Prostate gland (tissue), 2 donors: ENCODE results near the gene POLR2J2. TPM values are rescaled to one million over a fixed set of nuclear protein-coding genes. Genes with fewer than 3 reads are reported as not detected.
"Not testable (repeated sequence)": the region's sequence is repeated elsewhere in the genome, so short reads cannot be mapped to it uniquely, and the experiment has no call there.

Experiments
- DNase-seq: peaks from one replicate; pipeline ENCODE4 v3.0.0-alpha.2; 2019; ENCODE audit warnings: low spot score
- H3K27ac ChIP-seq, 2 donors: fragments of 200-600 bp; sonication (generic); 2 replicates each; pipeline ENCODE4 v1.5.1; 2017 to 2019
- H3K27me3 ChIP-seq: fragments of 200-600 bp; sonication (generic); replicated peaks from 2 replicates; pipeline ENCODE4 v1.5.1; 2019; ENCODE audit not compliant: insufficient read depth
- H3K36me3 ChIP-seq, 2 donors: fragments of 200-600 bp; sonication (generic); 1 replicate in 1 of 2; 2 replicates in 1 of 2; pipeline versions ENCODE4 v1.5.1 to v1.8.1; 2017 to 2019
- H3K4me1 ChIP-seq: fragments of 200-600 bp; sonication (generic); replicated peaks from 2 replicates; pipeline ENCODE4 v1.5.1; 2019
- H3K4me3 ChIP-seq, 2 donors: fragments of 200-600 bp; sonication (generic); 2 replicates each; pipeline ENCODE4 v1.5.1; 2017 to 2019
- H3K9me3 ChIP-seq: fragments of 200-600 bp; sonication (generic); 2 replicates; pipeline ENCODE4 v1.5.1; 2017
- POLR2AphosphoS5 ChIP-seq: sonication (generic); formaldehyde crosslinking; IDR thresholded peaks from one replicate; pipeline ENCODE4 v1.6.1; 2017; ENCODE audit warnings: antibody characterized with exemption
- WGBS: methylation state at CpG from one replicate; pipeline ENCODE4 v1.1.5; 2018; 5-methylcytosine and 5-hydroxymethylcytosine counted together
- intact Hi-C: fragments of 100-400 bp; cut with DNase I; formaldehyde crosslinking; loops from one replicate; pipeline ENCODE4 v1.14.2; 2022
- total RNA-seq, 2 donors: library from RNA; depleted of rRNA; stranded (reverse); fragments of >200 nt; gene quantifications; one replicate each; pipeline ENCODE4 v1.1.0, GENCODE V29; 2016

Gene POLR2J2
- total RNA-seq, result 1 to 10 TPM in 1 of 2 donors, under 1 TPM in 1; 0.18 to 6.6 TPM

GRCh38 chr7:102671166-102671955 lies at the start of gene POLR2J2:
TSS of gene POLR2J2 (minus strand) at chr7:102671663. CDS start at chr7:102671601, 62 bp downstream.
- intact Hi-C loops, H3K27me3 ChIP-seq, H3K36me3 ChIP-seq, H3K9me3 ChIP-seq, H3K27ac ChIP-seq, H3K4me1 ChIP-seq: not testable (repeated sequence)
- TF ChIP-seq POLR2AphosphoS5, result peak; percentile 21
- H3K4me3 ChIP-seq, result peak within 1 kb of the TSS; percentile 26 to 27
- peak; percentile 58 for DNase-seq
- no CpG with 5 or more reads among the region's 63 CpGs for WGBS

- H3K4me3 ChIP-seq, H3K9me3 ChIP-seq, H3K27ac ChIP-seq, DNase-seq, H3K4me1 ChIP-seq, intact Hi-C loops, H3K27me3 ChIP-seq, H3K36me3 ChIP-seq: not testable (repeated sequence)
Observed at GRCh38 chr7:102718491-102718890, 47.0 kb upstream of the POLR2J2 start.

- DNase-seq, intact Hi-C loops, H3K27me3 ChIP-seq, H3K27ac ChIP-seq, H3K9me3 ChIP-seq, H3K4me1 ChIP-seq, H3K36me3 ChIP-seq, H3K4me3 ChIP-seq: not testable (repeated sequence)
- 32% methylated on average over 2 of the region's 3 CpGs for WGBS
Observed at GRCh38 chr7:102715718-102716117, 44.3 kb upstream of the POLR2J2 start.

DNA sequence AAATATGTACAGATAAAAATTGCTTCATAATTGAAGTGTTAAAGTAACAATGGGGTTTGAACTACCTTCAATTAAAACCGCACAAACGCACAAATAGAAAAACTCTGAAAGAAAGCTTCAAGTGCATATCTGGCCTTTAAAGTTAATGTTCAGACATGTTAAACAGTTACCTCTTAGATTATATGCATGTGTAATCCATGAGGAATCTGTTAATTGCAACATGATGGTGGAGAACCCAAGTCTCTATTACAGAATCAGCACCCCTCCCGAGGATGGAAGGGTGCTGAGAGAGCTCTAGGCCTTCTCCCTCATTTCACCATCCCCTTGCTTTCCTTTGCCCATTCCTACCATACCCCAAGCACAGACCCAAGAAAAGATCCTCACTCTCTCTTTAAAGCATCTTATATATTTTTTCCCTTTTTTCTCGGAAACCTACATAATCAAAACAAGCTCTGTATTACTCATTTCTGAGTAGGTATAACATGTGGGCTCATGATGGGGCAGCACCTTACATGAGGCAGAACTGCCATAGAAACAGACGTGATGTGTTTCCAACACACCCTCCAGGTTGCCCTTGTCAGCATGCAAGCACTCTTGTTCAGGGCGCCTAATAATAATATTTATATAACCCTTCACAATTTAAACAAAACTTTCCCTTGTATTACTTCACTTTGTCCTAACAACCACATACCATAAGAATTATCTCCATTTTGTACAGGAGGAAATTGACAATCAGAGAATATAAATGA lies 43.5 kb upstream of the POLR2J2 start:
- H3K27me3 ChIP-seq, DNase-seq, H3K27ac ChIP-seq, H3K36me3 ChIP-seq, H3K4me1 ChIP-seq, H3K4me3 ChIP-seq, intact Hi-C loops, H3K9me3 ChIP-seq: not testable (repeated sequence)
- 78% methylated on average over 6 of the region's 6 CpGs for WGBS

- H3K27ac ChIP-seq, H3K9me3 ChIP-seq, DNase-seq, H3K27me3 ChIP-seq, H3K4me3 ChIP-seq, intact Hi-C loops, H3K36me3 ChIP-seq, H3K4me1 ChIP-seq: not testable (repeated sequence)
- no CpG with 5 or more reads among the region's 1 CpG for WGBS
Observed at GRCh38 chr7:102713691-102714080, 42.2 kb upstream of the POLR2J2 start.

DNA sequence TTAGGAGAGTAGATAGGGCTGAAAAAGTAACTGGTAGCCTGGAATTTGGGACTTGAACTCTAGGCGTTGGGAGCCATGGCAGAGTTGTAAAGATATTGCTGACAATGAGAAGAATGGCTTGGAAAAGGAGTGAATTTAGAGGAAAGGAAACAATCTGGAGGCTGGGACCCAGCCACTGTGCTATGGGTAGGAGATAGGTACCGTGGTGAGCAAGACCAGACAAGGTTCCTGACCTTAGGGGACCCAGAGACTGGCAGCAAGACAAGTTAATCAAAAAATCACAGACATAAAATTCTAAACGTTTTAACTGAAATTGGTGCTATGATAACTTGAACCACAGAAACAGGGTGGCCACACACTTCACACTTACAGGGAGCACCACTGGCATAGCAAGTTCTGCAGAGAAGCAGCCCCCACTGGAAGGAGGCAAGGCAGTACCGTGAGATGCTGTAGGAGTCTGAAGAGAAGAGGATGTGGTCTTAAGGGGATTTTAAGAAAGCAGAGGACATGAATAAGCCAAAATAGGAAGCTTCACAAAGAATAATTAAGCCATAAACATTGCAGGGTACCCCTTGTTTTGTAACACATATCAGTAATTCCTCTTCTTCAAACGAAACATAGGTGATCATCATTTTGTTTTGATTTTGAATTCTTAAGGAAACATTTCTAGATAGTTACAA lies 41.7 kb upstream of the POLR2J2 start:
- not testable (repeated sequence) for H3K27ac ChIP-seq

GRCh38 chr7:102698962-102699750 lies 27.7 kb upstream of the POLR2J2 start:
- H3K27ac ChIP-seq, H3K4me3 ChIP-seq, DNase-seq, H3K36me3 ChIP-seq, H3K9me3 ChIP-seq, H3K4me1 ChIP-seq, intact Hi-C loops, H3K27me3 ChIP-seq: not testable (repeated sequence)
- WGBS, result 70% methylated on average over 9 of the region's 9 CpGs

More for the DNA sequence above, 41.7 kb upstream of the POLR2J2 start:
- H3K4me1 ChIP-seq, H3K9me3 ChIP-seq, H3K4me3 ChIP-seq, H3K27me3 ChIP-seq, DNase-seq, H3K36me3 ChIP-seq, intact Hi-C loops: not testable (repeated sequence)
- 34% methylated on average over 5 of the region's 5 CpGs for WGBS

DNA sequence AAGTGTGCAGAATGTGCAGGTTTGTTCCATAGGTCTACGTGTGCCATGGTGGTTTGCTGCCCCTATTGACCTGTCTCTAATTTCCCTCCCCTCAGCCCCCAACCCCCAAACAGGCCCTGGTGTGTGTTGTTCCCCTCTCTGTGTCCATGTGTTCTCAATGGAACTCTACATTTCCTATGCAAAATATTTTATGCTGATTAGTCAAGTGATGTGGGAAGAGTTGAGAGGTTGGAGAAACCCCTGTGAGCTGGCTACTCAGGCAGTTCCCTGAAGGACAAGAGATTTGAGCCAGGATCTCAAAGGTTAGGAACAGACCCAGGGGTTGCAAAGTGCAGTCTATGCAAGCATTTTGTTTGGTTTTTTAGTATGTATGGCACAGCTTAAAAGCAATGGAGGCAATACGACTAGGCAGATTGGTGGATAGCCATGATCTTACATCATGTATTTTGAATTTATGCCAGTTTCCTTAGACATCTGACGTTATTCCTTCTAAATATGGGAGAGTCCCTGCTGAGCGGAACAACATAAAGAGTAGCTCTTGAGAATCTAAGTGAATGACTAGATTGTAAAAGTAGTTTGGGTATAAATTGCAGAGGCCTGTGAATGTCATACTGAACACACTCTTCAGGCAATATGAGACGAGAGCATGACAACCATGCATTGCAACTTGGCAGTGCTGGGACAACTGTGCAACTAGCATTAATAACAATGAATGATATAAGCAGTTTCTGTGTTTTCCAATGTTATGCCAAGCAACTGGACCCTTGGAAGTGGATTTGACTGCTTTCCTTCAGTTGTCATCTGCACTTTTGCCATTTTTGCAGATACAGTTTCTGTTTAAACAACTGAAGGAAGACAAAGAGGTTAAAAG lies 26.4 kb upstream of the POLR2J2 start:
- intact Hi-C loops, H3K36me3 ChIP-seq, H3K4me3 ChIP-seq, H3K4me1 ChIP-seq, DNase-seq, H3K9me3 ChIP-seq, H3K27ac ChIP-seq, H3K27me3 ChIP-seq: not testable (repeated sequence)
- WGBS, result 76% methylated on average over 5 of the region's 5 CpGs

GRCh38 chr7:102696009-102696408 lies 24.5 kb upstream of the POLR2J2 start:
- H3K27me3 ChIP-seq, H3K36me3 ChIP-seq, DNase-seq, H3K27ac ChIP-seq, H3K4me1 ChIP-seq, H3K9me3 ChIP-seq, intact Hi-C loops, H3K4me3 ChIP-seq: not testable (repeated sequence)
- WGBS, result 31% methylated on average over 1 of the region's 2 CpGs

DNA sequence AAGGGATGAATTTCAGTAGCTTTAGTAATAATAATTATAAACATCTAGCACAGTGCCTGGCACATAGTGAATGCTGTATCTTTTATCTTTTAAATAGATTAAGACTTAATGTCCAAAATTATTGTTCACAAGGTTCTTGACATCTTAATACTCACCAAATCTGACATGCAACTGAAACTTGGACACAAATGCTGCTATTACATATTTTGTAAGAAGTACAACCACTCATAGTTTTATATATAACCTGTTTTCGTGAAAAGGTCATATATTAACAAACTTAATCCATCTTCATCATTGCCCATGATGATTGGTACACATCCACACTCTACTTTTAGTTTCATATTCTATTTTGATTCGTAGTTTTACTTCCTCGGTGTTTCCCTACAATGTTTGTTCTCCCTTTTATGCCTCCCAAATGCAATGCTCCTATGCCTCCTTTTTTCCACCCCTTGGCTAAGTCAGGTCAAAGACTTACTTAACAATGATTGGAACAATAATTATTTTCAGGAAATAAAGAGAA lies 23.6 kb upstream of the POLR2J2 start:
- H3K27me3 ChIP-seq, intact Hi-C loops, H3K27ac ChIP-seq, H3K36me3 ChIP-seq, H3K4me1 ChIP-seq, H3K4me3 ChIP-seq, DNase-seq, H3K9me3 ChIP-seq: not testable (repeated sequence)
- 68% methylated on average over 1 of the region's 3 CpGs for WGBS

DNA sequence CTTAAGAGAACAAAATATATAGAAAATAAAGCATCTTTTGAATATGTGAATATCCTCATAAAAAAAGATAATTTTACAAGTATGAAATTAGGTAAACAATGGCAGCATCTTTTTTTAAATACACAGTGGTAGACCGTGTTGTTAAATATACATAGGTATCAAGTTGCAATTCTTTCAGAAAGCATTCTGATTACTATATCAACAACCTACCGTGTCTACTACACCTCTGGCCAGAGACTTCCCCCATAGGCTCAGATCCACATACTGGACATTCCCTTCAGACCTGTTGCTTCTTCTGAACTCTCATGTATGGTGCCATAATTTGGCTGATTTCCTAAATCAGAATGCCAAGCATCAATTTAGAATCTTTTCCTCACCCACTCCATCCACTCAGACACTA lies 22.5 kb upstream of the POLR2J2 start:
- H3K27ac ChIP-seq, DNase-seq, H3K4me1 ChIP-seq, H3K36me3 ChIP-seq, intact Hi-C loops, H3K9me3 ChIP-seq, H3K27me3 ChIP-seq, H3K4me3 ChIP-seq: not testable (repeated sequence)
- WGBS, result 42% methylated on average over 2 of the region's 2 CpGs
